AG04449 (cell line): Measurements from ENCODE around the gene PRKCE.

Experiments
- CTCF ChIA-PET: fragments of 350-600 bp; formaldehyde crosslinking; extraction: SDS; loops from one replicate; lab custom pipeline; 2021; ENCODE audit warnings: antibody characterized with exemption; lab: Yijun Ruan, JAX
- POLR2A ChIA-PET: fragments of 400-600, 350-600 bp; formaldehyde crosslinking; extraction: SDS; loops from one replicate; lab custom pipeline; 2020; ENCODE audit warnings: antibody characterized with exemption, inconsistent platforms; lab: Yijun Ruan, JAX
- DNase-seq: peaks from one replicate; pipeline ENCODE4 v3.0.0-alpha.2; 2010; ENCODE audit warnings: low read depth, low spot score
- H3K4me3 ChIP-seq: 2 replicates; pipeline ENCODE4 v1.5.1; 2011; ENCODE audit warnings: low read depth, mild to moderate bottlenecking, control low read depth, low read length
- CTCF ChIP-seq: IDR thresholded peaks from one replicate; pipeline ENCODE4 v1.5.1; 2011; ENCODE audit warnings: mild to moderate bottlenecking, moderate library complexity, low read length, control low read depth, inconsistent platforms; ENCODE audit not compliant: insufficient read depth; ENCODE audit errors: missing control alignments

Gene PRKCE

GRCh38 chr2:46171411-46171953 is 520.0 kb downstream of the PRKCE start:
- peak; percentile 49 for DNase-seq
- no peak overlapping the region for H3K4me3 ChIP-seq
- TF ChIP-seq CTCF = no peak
- POLR2A ChIA-PET = interaction anchor here (0.6 to 1.9 kb wide), 2 partner anchors 70 to 126 kb away, joined by 3 to 14 read pairs; partner anchors contain the start of gene EPAS1
- CTCF ChIA-PET = interaction anchor here (1.0 to 1.6 kb wide), 5 partner anchors 9 to 195 kb away, joined by 3 to 7 read pairs (median 3); no protein-coding TSS in a partner anchor

- no peak for DNase-seq
- no peak for TF ChIP-seq CTCF
- POLR2A ChIA-PET = interaction anchor here (0.6 to 1.9 kb wide), 2 partner anchors 70 to 125 kb away, joined by 3 to 14 read pairs; partner anchors contain the start of gene EPAS1
- CTCF ChIA-PET = interaction anchor here (1.0 to 1.6 kb wide), 5 partner anchors 9 to 194 kb away, joined by 3 to 7 read pairs (median 3); no protein-coding TSS in a partner anchor
- no peak overlapping the region for H3K4me3 ChIP-seq
These were observed 520.6 kb downstream of the PRKCE start for GRCh38 chr2:46171996-46172546.

- no peak overlapping the region for H3K4me3 ChIP-seq
- no peak for TF ChIP-seq CTCF
- no peak for DNase-seq
- ChIA-PET POLR2A (no interaction called here), CTCF (interaction anchor here (1.2 kb wide), 1 partner anchor 16 kb away, joined by 3 read pairs; no protein-coding TSS in a partner anchor)
These were observed 521.6 kb downstream of the PRKCE start for GRCh38 chr2:46173030-46173429.

- TF ChIP-seq CTCF = no peak
- no peak overlapping the region for H3K4me3 ChIP-seq
- POLR2A ChIA-PET = no interaction called here
- no peak for DNase-seq
- CTCF ChIA-PET = interaction anchor here (1.2 kb wide), 1 partner anchor 16 kb away, joined by 3 read pairs; no protein-coding TSS in a partner anchor
These were observed 522.3 kb downstream of the PRKCE start for GRCh38 chr2:46173636-46174250.

GRCh38 chr2:46174345-46175170 is 523.1 kb downstream of the PRKCE start:
- POLR2A ChIA-PET = no interaction called here
- CTCF ChIA-PET = interaction anchor here (1.2 to 1.5 kb wide), 2 partner anchors 10 to 15 kb away, joined by 3 to 4 read pairs; no protein-coding TSS in a partner anchor

More at GRCh38 chr2:46174345-46175170, 523.1 kb downstream of the PRKCE start:
- TF ChIP-seq CTCF = no peak
- DNase-seq = no peak
- no peak overlapping the region for H3K4me3 ChIP-seq
